GM12874 (cell line): Measurements from ENCODE around the gene PAX2.
A peak's percentile ranks its signal among the peaks of the same experiment; 100 is the strongest.

Source experiments
- CTCF ChIP-seq: IDR thresholded peaks from 2 replicates; pipeline ENCODE4 v1.5.1; 2011; ENCODE audit warnings: low read depth, mild to moderate bottlenecking, control low read depth, low read length, moderate library complexity; ENCODE audit not compliant: insufficient read depth

Gene PAX2

DNA sequence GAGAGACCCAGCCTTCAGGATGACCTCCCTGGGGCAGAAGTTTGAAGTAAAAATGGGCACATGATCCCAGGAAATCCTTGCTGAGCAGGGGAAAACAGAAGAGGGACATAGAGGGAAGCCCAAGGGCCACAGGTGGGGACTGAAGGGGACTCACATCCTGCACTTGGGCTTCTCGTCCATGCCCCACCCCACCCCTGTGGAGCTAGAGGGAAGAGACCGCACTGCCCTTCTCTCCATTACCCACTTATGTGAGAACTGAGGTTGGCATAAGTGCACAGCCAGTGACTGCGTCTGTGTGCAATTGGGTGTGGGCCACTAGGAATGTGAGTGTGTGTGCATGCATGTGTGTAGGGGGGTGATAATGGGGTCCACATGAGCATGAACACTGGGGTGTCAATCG lies 124.0 kb downstream of the PAX2 start:
- no peak for TF ChIP-seq CTCF

DNA sequence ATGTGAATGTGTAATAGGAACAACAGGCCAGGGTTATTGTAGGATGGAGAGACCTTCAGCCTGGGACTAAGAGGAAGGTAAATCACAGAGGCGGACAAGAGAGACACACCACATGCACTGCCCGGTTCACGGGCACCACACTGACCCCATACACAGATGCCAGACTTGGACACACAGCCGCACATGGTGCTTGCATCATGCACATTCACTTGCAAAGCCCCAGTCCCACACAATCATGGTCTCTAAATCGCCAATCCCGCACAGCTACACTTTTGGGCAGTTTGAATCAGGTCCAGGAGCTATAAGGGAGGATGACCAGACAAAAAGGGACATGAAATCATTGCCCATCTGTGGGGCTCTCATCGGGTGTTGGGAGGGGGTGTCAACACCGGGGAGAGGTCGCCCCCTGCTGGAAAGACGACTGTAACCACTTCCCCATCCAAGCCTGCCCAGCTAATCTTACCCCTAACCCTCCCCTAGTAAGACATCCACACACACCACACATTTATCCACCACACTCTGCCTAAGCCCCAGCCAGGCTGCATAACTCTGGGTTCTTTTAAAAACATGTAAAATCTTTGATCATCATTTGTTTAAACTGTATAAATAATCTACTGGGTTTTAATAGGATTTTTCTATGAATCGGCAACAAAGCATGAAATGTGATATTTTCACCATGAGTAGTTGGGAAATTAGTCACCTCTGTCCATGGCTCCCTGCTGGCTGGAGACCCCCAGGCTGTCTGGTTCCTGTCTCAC lies 126.8 kb downstream of the PAX2 start:
- TF ChIP-seq CTCF = peak; percentile 77

DNA sequence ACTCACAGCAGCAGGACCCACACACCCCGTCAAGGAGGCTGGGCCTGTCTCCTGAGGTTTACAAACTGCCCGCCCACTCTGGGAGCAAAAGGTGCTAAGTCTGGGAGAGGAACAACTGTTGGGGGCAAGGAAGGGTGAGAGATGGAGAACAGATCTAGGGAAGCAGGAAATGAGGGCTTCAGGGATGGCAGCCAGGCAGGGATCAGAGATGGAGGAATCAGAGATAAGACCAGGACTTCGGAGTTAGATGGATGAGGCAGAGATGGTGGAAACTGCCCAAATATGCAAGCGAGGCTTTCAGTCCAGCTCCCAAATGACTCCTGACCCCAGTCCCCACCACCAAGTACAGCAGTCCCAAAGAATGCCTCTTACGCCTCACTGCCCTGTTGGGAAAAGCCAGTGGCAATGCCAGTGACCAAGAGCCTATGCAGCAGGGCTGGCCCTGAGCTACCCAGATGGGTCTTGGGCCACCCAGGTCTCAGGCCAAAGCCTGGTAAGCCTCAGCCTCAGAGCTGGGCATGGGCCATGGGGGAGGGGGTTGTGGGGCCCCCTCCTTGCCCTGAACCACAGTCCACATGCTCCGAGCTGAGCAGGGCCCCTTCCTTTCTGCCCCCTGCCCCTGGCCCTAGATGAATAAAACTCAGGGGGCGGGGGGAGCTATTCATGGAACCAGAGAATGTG lies 127.9 kb downstream of the PAX2 start:
- TF ChIP-seq CTCF = no peak

- no peak for TF ChIP-seq CTCF
Measured at GRCh38 chr10:100873827-100874326, 128.5 kb downstream of the PAX2 start.

- TF ChIP-seq CTCF = no peak
Measured at GRCh38 chr10:100874702-100875483, 129.5 kb downstream of the PAX2 start.

- TF ChIP-seq CTCF = no peak
Measured at GRCh38 chr10:100875484-100876166, 130.2 kb downstream of the PAX2 start.
